B cell (primary cell): ENCODE data around the gene ZNF710. TPM values are rescaled to one million over a fixed set of nuclear protein-coding genes. Genes with fewer than 3 reads are reported as not detected.

Source experiments
- ATAC-seq: fragments of 200-7000 bp; cut with Tn5 transposase; one replicate; pipeline ENCODE4 v1.10.0; 2021; ENCODE audit warnings: low read depth, mild to moderate bottlenecking, moderate number of reproducible peaks, moderate library complexity
- CTCF ChIA-PET: fragments of 350-600 bp; sonication (Branson Sonifier 250); formaldehyde crosslinking; loops from one replicate; lab custom pipeline; 2021; ENCODE audit warnings: antibody characterized with exemption, inconsistent platforms; lab: Charles Lee
- POLR2A ChIA-PET: fragments of 350-600 bp; sonication (Branson Sonifier 250); formaldehyde crosslinking; loops from one replicate; lab custom pipeline; 2021; ENCODE audit warnings: antibody characterized with exemption; lab: Charles Lee
- DNase-seq: peaks from one replicate; pipeline ENCODE4 v3.0.0; 2013
- H2AFZ ChIP-seq: 2 replicates; pipeline ENCODE4 v1.6.1; 2012; ENCODE audit warnings: mild to moderate bottlenecking, low read depth, low read length; ENCODE audit not compliant: insufficient read depth, poor library complexity, severe bottlenecking
- H3K27ac ChIP-seq, 2 donors: 1 replicate in 1 of 2; 2 replicates in 1 of 2; pipeline ENCODE4 v1.5.1; 2012 to 2013; ENCODE audit warnings: low read length in 2 of 2, mild to moderate bottlenecking in 2 of 2, moderate library complexity in 1 of 2
- H3K27me3 ChIP-seq, 4 experiments: fragments of 200-600 bp in 1 of 4; sonication (generic) in 1 of 4; replicated peaks in 1 of 4; 1 replicate in 2 of 4; 2 replicates in 2 of 4; pipeline versions ENCODE4 v1.6.1 to v1.7.0; 2013 to 2016; ENCODE audit warnings: low read length in 3 of 4, mild to moderate bottlenecking in 2 of 4, mixed read lengths in 1 of 4, moderate library complexity in 1 of 4; ENCODE audit not compliant: insufficient read depth in 4 of 4, control insufficient read depth in 3 of 4; ENCODE audit errors: control extremely low read depth in 1 of 4
- H3K36me3 ChIP-seq, 2 experiments: replicated peaks in 1 of 2; 1 replicate in 1 of 2; 2 replicates in 1 of 2; pipeline versions ENCODE4 v1.6.1 to v1.7.1; 2013; ENCODE audit warnings: low read length in 1 of 2; ENCODE audit not compliant: insufficient read depth in 2 of 2, control insufficient read depth in 1 of 2; ENCODE audit errors: control extremely low read depth in 1 of 2, extremely low read depth in 1 of 2
- H3K4me1 ChIP-seq, 2 donors: fragments of 200-600 bp in 1 of 2; sonication (generic) in 1 of 2; 1 replicate in 1 of 2; 2 replicates in 1 of 2; pipeline versions ENCODE4 v1.5.1 to v1.6.1; 2013 to 2017; ENCODE audit warnings: low read length in 2 of 2; ENCODE audit not compliant: control insufficient read depth in 2 of 2, insufficient read depth in 2 of 2
- H3K4me2 ChIP-seq: replicated peaks from 2 replicates; pipeline ENCODE3; 2012; ENCODE audit warnings: mild to moderate bottlenecking, low read depth, low read length; ENCODE audit not compliant: poor library complexity, severe bottlenecking
- H3K4me3 ChIP-seq, 5 experiments: fragments of 200-600 bp in 1 of 5; sonication (generic) in 1 of 5; 1 replicate in 3 of 5; 2 replicates in 2 of 5; pipeline versions ENCODE4 v1.5.1 to v1.7.0; 2011 to 2016; ENCODE audit warnings: low read length in 4 of 5, mild to moderate bottlenecking in 4 of 5, low read depth in 2 of 5, control low read depth in 1 of 5, moderate library complexity in 1 of 5; ENCODE audit not compliant: insufficient read depth in 1 of 5; ENCODE audit errors: control extremely low read depth in 1 of 5, extremely low read depth in 1 of 5
- H3K79me2 ChIP-seq: fragments of 200-600 bp; sonication (generic); one replicate; pipeline ENCODE4 v1.6.0; 2016; ENCODE audit warnings: low read length; ENCODE audit not compliant: control insufficient read depth, insufficient read depth
- H3K9ac ChIP-seq: fragments of 200-600 bp; sonication (generic); 2 replicates; pipeline ENCODE4 v1.6.1; 2017; ENCODE audit warnings: mild to moderate bottlenecking, low read length, moderate library complexity
- H3K9me3 ChIP-seq, 3 donors: one replicate each; pipeline versions ENCODE4 v1.6.1 to v1.7.1; 2013; ENCODE audit warnings: low read length in 2 of 3; ENCODE audit not compliant: control insufficient read depth in 2 of 3, insufficient read depth in 1 of 3; ENCODE audit errors: control extremely low read depth in 1 of 3
- H4K20me1 ChIP-seq: 2 replicates; pipeline ENCODE4 v1.6.0; 2012; ENCODE audit warnings: mild to moderate bottlenecking, low read length; ENCODE audit not compliant: insufficient read depth, control insufficient read depth, poor library complexity, severe bottlenecking
- H3K27ac Mint-ChIP-seq: one replicate; pipeline ENCODE4 v1.8.0; 2021; ENCODE audit warnings: mixed read lengths
- H3K27me3 Mint-ChIP-seq: one replicate; pipeline ENCODE4 v1.8.0; 2021; ENCODE audit warnings: mixed read lengths
- H3K4me1 Mint-ChIP-seq: one replicate; pipeline ENCODE4 v1.8.0; 2021; ENCODE audit warnings: mixed read lengths
- H3K4me3 Mint-ChIP-seq: one replicate; pipeline ENCODE4 v1.8.0; 2021; ENCODE audit warnings: mixed read lengths
- H3K9me3 Mint-ChIP-seq: one replicate; pipeline ENCODE4 v1.8.0; 2022; ENCODE audit warnings: mixed read lengths; ENCODE audit not compliant: insufficient read depth
- EZH2 ChIP-seq: IDR thresholded peaks from 2 replicates; pipeline ENCODE4 v1.6.1; 2012; ENCODE audit warnings: borderline replicate concordance, low read depth, mild to moderate bottlenecking, moderate library complexity, low read length; ENCODE audit not compliant: insufficient read depth, poor library complexity, severe bottlenecking
- WGBS: methylation state at CpG from one replicate; pipeline ENCODE4 v1.1.5; 2013; ENCODE audit warnings: missing lambda C conversion rate; ENCODE audit not compliant: insufficient coverage; 5-methylcytosine and 5-hydroxymethylcytosine counted together
- intact Hi-C: fragments of 100-400 bp; cut with micrococcal nuclease; formaldehyde crosslinking; loops from one replicate; pipeline ENCODE4 v1.10.0; 2022
- polyA plus RNA-seq: library from polyadenylated mRNA; depleted of rRNA; stranded (reverse); fragments of >200 nt; gene quantifications from 2 replicates; pipeline ENCODE4 v1.2.3, GENCODE V29; 2012
- total RNA-seq, 2 donors: library from RNA; stranded (reverse); fragments of 120-200 nt in 1 of 2; gene quantifications; 1 replicate in 1 of 2; 2 replicates in 1 of 2; pipeline versions ENCODE4 v1.2.3 to v1.2.4, GENCODE V29; 2013 to 2022
- TF ChIP-seq, protein P1 (sequence below): fragments of 200-600 bp; IDR thresholded peaks from one replicate; pipeline ENCODE4 v1.8.0; 2022; ENCODE audit warnings: antibody characterized with exemption, mild to moderate bottlenecking

The ZNF710 gene
- total and polyA plus RNA-seq, 2 donors (not counting 1 experiment from before 2014, with no cell fraction given), result 8.7 to 38.7 TPM

DNA sequence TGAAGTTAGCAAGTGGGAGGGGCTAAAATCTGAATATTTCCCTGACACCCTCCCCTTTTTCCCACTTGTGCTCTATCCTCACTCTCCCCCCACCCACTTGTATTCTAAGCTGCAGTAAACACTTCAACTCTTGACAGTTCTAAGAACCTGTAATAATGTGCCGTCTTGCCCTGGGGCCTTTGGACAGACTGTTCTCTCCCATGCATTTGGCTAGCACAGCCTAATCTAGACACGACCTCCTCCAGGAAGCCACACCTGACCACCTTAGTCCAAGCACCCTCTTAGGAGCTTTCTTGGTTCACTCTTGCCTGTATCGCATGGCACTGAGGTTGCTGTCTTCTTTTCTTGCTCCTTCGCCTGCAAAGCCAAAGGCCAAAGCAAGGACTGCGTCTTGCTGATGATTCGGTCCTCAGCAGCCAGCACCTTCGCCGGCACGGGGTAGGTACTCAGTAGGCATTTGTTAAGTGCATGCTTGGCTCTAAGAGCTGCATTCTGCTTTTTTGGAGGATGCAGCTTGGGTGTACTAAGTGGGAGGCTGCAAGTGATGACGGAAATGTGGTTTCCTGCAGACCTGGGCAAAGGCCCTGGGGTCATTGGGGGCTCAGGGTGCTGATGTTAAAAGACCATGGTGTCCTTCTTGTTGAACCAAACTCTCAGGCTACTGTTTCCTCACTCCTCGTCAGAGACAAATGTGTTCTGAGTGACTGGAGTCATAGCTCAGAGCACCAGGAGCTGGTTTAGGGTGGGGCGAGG lies 2.0 kb upstream of the ZNF710 start:
- CTCF ChIA-PET, result interaction anchor here (0.6 to 1.6 kb wide), 2 partner anchors 31 to 100 kb away, joined by 3 to 4 read pairs; no protein-coding TSS in a partner anchor
- peaks cover 25% of the 10 kb centered on the region for H3K4me1 Mint-ChIP-seq
- ATAC-seq, result no peak

More for the DNA sequence above, 2.0 kb upstream of the ZNF710 start:
- H3K4me2 ChIP-seq, result no peak overlapping the region
- intact Hi-C loops, result no loop called here
- Mint-ChIP-seq H3K27me3 (no peaks in the 10 kb centered on the region), H3K9me3 (no peaks in the 10 kb centered on the region), H3K27ac (peak overlapping the region; percentile 21), H3K4me3 (peak overlapping the region; percentile 10)
- peak; percentile 22 for DNase-seq
- 71% methylated on average over 11 of the region's 12 CpGs for WGBS
- H3K27me3 ChIP-seq, result no peaks in the 10 kb centered on the region
- H3K79me2 ChIP-seq, result peaks cover 18% of the 10 kb centered on the region
- H3K4me1 ChIP-seq, result peaks cover 11 to 31% of the 10 kb centered on the region in 2 donors
- H2AFZ ChIP-seq, result no peak overlapping the region
- no peaks in the 10 kb centered on the region for H3K9me3 ChIP-seq
- H3K36me3 ChIP-seq, result no peaks in the 10 kb centered on the region
- H4K20me1 ChIP-seq, result no peaks in the 10 kb centered on the region
- H3K9ac ChIP-seq, result no peak overlapping the region
- no peak overlapping the region for H3K27ac ChIP-seq
- POLR2A ChIA-PET, result interaction anchor here (0.5 to 0.6 kb wide), 2 partner anchors 15 to 1336 kb away, joined by 3 to 12 read pairs; no protein-coding TSS in a partner anchor
- TF ChIP-seq, protein P1, sequence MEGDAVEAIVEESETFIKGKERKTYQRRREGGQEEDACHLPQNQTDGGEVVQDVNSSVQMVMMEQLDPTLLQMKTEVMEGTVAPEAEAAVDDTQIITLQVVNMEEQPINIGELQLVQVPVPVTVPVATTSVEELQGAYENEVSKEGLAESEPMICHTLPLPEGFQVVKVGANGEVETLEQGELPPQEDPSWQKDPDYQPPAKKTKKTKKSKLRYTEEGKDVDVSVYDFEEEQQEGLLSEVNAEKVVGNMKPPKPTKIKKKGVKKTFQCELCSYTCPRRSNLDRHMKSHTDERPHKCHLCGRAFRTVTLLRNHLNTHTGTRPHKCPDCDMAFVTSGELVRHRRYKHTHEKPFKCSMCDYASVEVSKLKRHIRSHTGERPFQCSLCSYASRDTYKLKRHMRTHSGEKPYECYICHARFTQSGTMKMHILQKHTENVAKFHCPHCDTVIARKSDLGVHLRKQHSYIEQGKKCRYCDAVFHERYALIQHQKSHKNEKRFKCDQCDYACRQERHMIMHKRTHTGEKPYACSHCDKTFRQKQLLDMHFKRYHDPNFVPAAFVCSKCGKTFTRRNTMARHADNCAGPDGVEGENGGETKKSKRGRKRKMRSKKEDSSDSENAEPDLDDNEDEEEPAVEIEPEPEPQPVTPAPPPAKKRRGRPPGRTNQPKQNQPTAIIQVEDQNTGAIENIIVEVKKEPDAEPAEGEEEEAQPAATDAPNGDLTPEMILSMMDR, result no peak
- no peak for TF ChIP-seq EZH2
- H3K4me3 ChIP-seq, result no peak overlapping the region
